ENCODE measurements around the gene OLFML2A.

DNA sequence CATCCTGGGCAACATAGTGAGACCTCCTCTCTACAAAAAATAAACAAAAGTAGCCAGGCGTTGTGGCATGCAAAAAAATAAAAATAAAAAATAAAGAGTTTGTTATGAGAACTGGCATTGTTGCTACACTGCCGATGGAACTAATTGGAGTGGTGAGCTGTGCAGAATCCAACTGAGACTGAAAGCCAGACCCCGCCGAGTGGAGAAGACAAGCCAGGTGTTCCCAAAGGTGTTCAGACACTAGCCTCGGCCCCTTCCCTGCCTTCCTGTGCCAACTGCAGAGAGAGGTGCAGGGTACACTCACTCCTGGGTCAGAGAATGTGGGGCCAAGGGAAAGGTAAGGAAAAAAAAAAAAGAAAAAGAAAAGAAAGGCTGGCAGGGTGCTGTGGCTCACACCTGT lies 38.7 kb downstream of the OLFML2A start:
- TF ChIP-seq, protein P1, sequence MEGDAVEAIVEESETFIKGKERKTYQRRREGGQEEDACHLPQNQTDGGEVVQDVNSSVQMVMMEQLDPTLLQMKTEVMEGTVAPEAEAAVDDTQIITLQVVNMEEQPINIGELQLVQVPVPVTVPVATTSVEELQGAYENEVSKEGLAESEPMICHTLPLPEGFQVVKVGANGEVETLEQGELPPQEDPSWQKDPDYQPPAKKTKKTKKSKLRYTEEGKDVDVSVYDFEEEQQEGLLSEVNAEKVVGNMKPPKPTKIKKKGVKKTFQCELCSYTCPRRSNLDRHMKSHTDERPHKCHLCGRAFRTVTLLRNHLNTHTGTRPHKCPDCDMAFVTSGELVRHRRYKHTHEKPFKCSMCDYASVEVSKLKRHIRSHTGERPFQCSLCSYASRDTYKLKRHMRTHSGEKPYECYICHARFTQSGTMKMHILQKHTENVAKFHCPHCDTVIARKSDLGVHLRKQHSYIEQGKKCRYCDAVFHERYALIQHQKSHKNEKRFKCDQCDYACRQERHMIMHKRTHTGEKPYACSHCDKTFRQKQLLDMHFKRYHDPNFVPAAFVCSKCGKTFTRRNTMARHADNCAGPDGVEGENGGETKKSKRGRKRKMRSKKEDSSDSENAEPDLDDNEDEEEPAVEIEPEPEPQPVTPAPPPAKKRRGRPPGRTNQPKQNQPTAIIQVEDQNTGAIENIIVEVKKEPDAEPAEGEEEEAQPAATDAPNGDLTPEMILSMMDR (IDR thresholded peaks at IDR 0.05; ENCODE audit: insufficient read depth, low read length, poor library complexity, severe bottlenecking), result no peak
- no peak for TF ChIP-seq EZH2phosphoT487 (conservative IDR thresholded peaks at IDR 0.05; ENCODE audit: low read length)
